Calu3 (cell line): ENCODE results near the gene LRRC28. TPM values are rescaled to one million over a fixed set of nuclear protein-coding genes. Genes with fewer than 3 reads are reported as not detected.

Experiments used
- BruUV-seq: library from RNA; stranded (reverse); fragments of 400-500 nt; replicated peaks from 2 replicates; lab custom pipeline; 2021; lab: Mats Ljungman, UMichigan
- CTCF ChIA-PET: fragments of 300-600 bp; sonication (Branson Sonifier 250); formaldehyde crosslinking; loops from one replicate; lab custom pipeline; 2022; ENCODE audit warnings: antibody characterized with exemption; lab: Charles Lee
- DNase-seq: peaks from one replicate; pipeline ENCODE4 v3.0.0; 2022
- H3K27ac Mint-ChIP-seq: one replicate; pipeline ENCODE4 v1.8.0; 2022; ENCODE audit warnings: mixed read lengths; ENCODE audit not compliant: unreplicated experiment
- H3K27me3 Mint-ChIP-seq: one replicate; pipeline ENCODE4 v1.8.0; 2022; ENCODE audit warnings: mixed read lengths; ENCODE audit not compliant: unreplicated experiment
- H3K36me3 Mint-ChIP-seq: one replicate; pipeline ENCODE4 v1.8.0; 2022; ENCODE audit warnings: mild to moderate bottlenecking, moderate library complexity, mixed read lengths; ENCODE audit not compliant: insufficient read depth, unreplicated experiment
- H3K4me1 Mint-ChIP-seq: one replicate; pipeline ENCODE4 v1.8.0; 2022; ENCODE audit warnings: mild to moderate bottlenecking, low read depth, mixed read lengths; ENCODE audit not compliant: unreplicated experiment
- H3K4me3 Mint-ChIP-seq: one replicate; pipeline ENCODE4 v1.8.0; 2022; ENCODE audit warnings: mild to moderate bottlenecking, low read depth, moderate library complexity, mixed read lengths; ENCODE audit not compliant: unreplicated experiment
- H3K9me3 Mint-ChIP-seq: one replicate; pipeline ENCODE4 v1.8.0; 2022; ENCODE audit warnings: low read depth, mixed read lengths; ENCODE audit not compliant: unreplicated experiment
- CTCF ChIP-seq: fragments of 200-600 bp; IDR thresholded peaks from one replicate; pipeline ENCODE4 v1.8.0; 2022; ENCODE audit warnings: antibody characterized with exemption; ENCODE audit not compliant: unreplicated experiment
- intact Hi-C: fragments of 100-400 bp; cut with micrococcal nuclease; formaldehyde crosslinking; loops from one replicate; pipeline ENCODE4 v1.10.0; 2022; ENCODE audit not compliant: unreplicated experiment
- total RNA-seq: library from RNA; stranded (reverse); gene quantifications from 2 replicates; pipeline ENCODE4 v1.2.3, GENCODE V29; 2022

The LRRC28 gene
- total RNA-seq, 1 experiment from 2014 or later, result 21.8 TPM

- no peak for DNase-seq
- intact Hi-C loops, result no loop called here
- no peaks in the 10 kb centered on the region for H3K9me3 Mint-ChIP-seq
- no peak for TF ChIP-seq CTCF
- H3K36me3 Mint-ChIP-seq, result no peaks in the 10 kb centered on the region
- no peak overlapping the region for H3K27ac Mint-ChIP-seq
- CTCF ChIA-PET, result no interaction called here
- BruUV-seq, result no TSS peak
- H3K4me1 Mint-ChIP-seq, result no peaks in the 10 kb centered on the region
- no peaks in the 10 kb centered on the region for H3K27me3 Mint-ChIP-seq
- no peak overlapping the region for H3K4me3 Mint-ChIP-seq
These were observed 97.1 kb downstream of the LRRC28 start for GRCh38 chr15:99348412-99348811.

GRCh38 chr15:99350408-99350807 is 99.1 kb downstream of the LRRC28 start:
- Mint-ChIP-seq H3K36me3 (no peaks in the 10 kb centered on the region), H3K27me3 (no peaks in the 10 kb centered on the region), H3K9me3 (no peaks in the 10 kb centered on the region), H3K4me3 (no peak overlapping the region), H3K4me1 (no peaks in the 10 kb centered on the region), H3K27ac (no peak overlapping the region)
- BruUV-seq, result no TSS peak
- no peak for TF ChIP-seq CTCF
- CTCF ChIA-PET, result no interaction called here
- no peak for DNase-seq
- intact Hi-C loops, result no loop called here

DNA sequence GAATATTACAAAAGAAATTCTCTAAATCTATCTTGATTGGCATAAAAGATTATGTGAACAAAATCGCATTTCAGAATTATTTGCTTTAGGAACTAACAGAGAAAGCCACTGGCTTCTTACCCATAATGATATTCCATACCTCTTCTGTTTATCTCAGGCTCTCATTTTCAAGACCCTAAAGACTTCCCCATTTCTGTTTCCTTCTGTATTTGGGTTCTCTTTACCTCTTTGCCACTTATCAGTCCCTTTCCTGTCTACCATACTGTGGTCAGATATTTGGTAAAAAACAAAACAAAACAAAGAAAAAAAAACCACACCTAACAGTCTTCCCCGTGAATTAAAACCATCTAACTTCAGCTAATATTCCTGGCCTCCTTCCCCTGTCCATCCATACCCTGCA is 108.5 kb downstream of the LRRC28 start:
- Mint-ChIP-seq H3K9me3 (no peaks in the 10 kb centered on the region), H3K36me3 (no peaks in the 10 kb centered on the region), H3K27ac (no peak overlapping the region), H3K4me3 (no peak overlapping the region), H3K4me1 (no peaks in the 10 kb centered on the region), H3K27me3 (no peaks in the 10 kb centered on the region)
- no peak for DNase-seq
- no TSS peak for BruUV-seq
- CTCF ChIA-PET, result no interaction called here
- intact Hi-C loops, result no loop called here
- no peak for TF ChIP-seq CTCF

DNA sequence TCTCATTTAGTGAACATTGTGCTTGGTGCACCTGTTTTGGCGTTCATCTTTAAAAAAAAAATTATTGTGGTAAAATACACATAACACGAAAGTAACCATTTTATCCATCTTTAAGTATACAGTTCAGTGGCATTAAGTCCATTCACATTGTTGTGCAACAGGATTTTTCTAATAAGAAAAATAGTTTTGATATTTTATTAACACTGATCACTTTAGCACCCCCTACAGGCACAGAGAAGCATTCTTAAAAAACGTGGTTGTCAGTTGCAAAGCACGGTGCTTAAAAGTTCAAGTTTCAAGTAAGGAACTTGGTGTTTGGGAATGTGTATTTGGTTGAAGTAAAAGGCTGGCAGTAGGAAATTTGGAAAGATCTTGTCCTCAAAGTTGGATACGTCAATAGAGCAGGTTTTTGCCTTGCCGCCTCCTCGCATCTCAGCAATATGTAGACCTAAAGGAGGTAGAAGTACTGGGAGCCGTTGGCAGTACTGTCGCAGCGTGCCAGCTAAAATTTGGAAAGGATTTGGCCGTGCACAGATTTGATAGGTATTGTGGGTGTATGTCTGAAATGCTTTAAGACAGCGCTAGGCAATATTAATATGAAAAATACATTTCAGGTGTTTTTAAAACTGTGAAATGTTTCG is 110.4 kb downstream of the LRRC28 start:
- BruUV-seq, result no TSS peak
- no peak overlapping the region for H3K27ac Mint-ChIP-seq
- peak; percentile 50 for TF ChIP-seq CTCF
- no peaks in the 10 kb centered on the region for H3K4me1 Mint-ChIP-seq
- no peak for DNase-seq
- H3K9me3 Mint-ChIP-seq, result no peaks in the 10 kb centered on the region
- no peak overlapping the region for H3K4me3 Mint-ChIP-seq
- no peaks in the 10 kb centered on the region for H3K36me3 Mint-ChIP-seq
- H3K27me3 Mint-ChIP-seq, result no peaks in the 10 kb centered on the region
- CTCF ChIA-PET, result no interaction called here
- intact Hi-C loops, result no loop called here
